Posterior vena cava (tissue), 2 donors: Measurements from ENCODE around the gene PMP22. TPM values are rescaled to one million over a fixed set of nuclear protein-coding genes. Genes with fewer than 3 reads are reported as not detected.

Source experiments
- microRNA-seq, 2 donors: library from miRNA; unstranded; fragments of <30 nt; microRNA quantifications; one replicate each; pipeline ENCODE4 v1.2.0, GENCODE V29; 2020 to 2021; ENCODE audit warnings: borderline microRNAs expressed in 2 of 2
- total RNA-seq, 2 donors: library from RNA; stranded (reverse); fragmentation: NEBNext Ultra II Directional; extraction: Animal tissue kit (Norgen Biotek cat#: 25700); gene quantifications; one replicate each; pipeline ENCODE4 v1.2.1, GENCODE V29; 2021
- donor health status: DM: yes; HTN: yes; CAD: no.
- donor health status: DM: yes; HTN: yes; CAD: no.

PMP22 gene
- total RNA-seq, 2 donors from 2014 or later = 130 to 245 TPM

Small RNA genes lying within 50 kb of the gene (microRNA-seq; reads per million reads assigned to microRNA genes)
- gene MIR4731 = 0.78 to 1.3 reads per million in 2 donors

Other genes with a start within 250 kb of the PMP22 start
- 1 to 10 TPM in 1 of 2 donors, under 1 TPM in 1; 0.38 to 3.9 TPM for gene TEKT3, start 76.3 kb upstream of the PMP22 start, total RNA-seq
- gene CDRT4, start 202.3 kb upstream of the PMP22 start, total RNA-seq = 1 to 10 TPM; 4.5 TPM